OCI-LY7 (cell line): ENCODE results near the gene ZC3H4. TPM values are rescaled to one million over a fixed set of nuclear protein-coding genes. Genes with fewer than 3 reads are reported as not detected.

ENCODE experiments used
- BruUV-seq: library from RNA; stranded (reverse); fragments of 400-500 nt; replicated peaks from 2 replicates; lab custom pipeline; 2021; lab: Mats Ljungman, UMichigan
- CTCF ChIA-PET: fragments of 300-600 bp; sonication (Branson Sonifier 250); formaldehyde crosslinking; loops from one replicate; lab custom pipeline; 2022; ENCODE audit warnings: antibody characterized with exemption; ENCODE audit not compliant: unreplicated experiment; lab: Charles Lee
- POLR2A ChIA-PET: fragments of 300-600 bp; sonication (Branson Sonifier 250); formaldehyde crosslinking; loops from one replicate; lab custom pipeline; 2022; ENCODE audit warnings: antibody characterized with exemption; lab: Charles Lee
- DNase-seq: peaks from one replicate; pipeline ENCODE4 v3.0.0-alpha.2; 2015; ENCODE audit warnings: low spot score
- H2AFZ ChIP-seq: fragments of 200-600 bp; sonication (generic), shearing (Covaris generic); 2 replicates; pipeline ENCODE4 v1.6.1; 2014; ENCODE audit warnings: mild to moderate bottlenecking, antibody characterized with exemption, low read length, moderate library complexity
- H3K27ac ChIP-seq: fragments of 200-600 bp; sonication (generic); 2 replicates; pipeline ENCODE4 v1.5.1; 2014; ENCODE audit warnings: mixed run types, low read depth, mild to moderate bottlenecking, moderate library complexity, low read length, inconsistent platforms; ENCODE audit not compliant: poor library complexity, severe bottlenecking
- H3K36me3 ChIP-seq: fragments of 200-600 bp; sonication (generic); 2 replicates; pipeline ENCODE4 v1.6.1; 2014; ENCODE audit warnings: mild to moderate bottlenecking, antibody characterized with exemption, low read length, moderate library complexity, mixed read lengths; ENCODE audit not compliant: insufficient read depth
- H3K4me1 ChIP-seq: fragments of 200-600 bp; sonication (generic); 2 replicates; pipeline ENCODE4 v1.5.1; 2014; ENCODE audit warnings: mild to moderate bottlenecking, low read length; ENCODE audit not compliant: insufficient read depth, poor library complexity, severe bottlenecking
- H3K4me2 ChIP-seq: fragments of 200-600 bp; sonication (generic); 2 replicates; pipeline ENCODE4 v1.6.1; 2014; ENCODE audit warnings: mild to moderate bottlenecking, low read length
- H3K4me3 ChIP-seq: fragments of 200-600 bp; sonication (generic); 2 replicates; pipeline ENCODE4 v1.5.1; 2014; ENCODE audit warnings: mild to moderate bottlenecking, low read depth, low read length; ENCODE audit not compliant: poor library complexity, severe bottlenecking
- H3K79me2 ChIP-seq: fragments of 200-600 bp; sonication (generic); 2 replicates; pipeline ENCODE4 v1.6.1; 2016; ENCODE audit warnings: low read depth, mild to moderate bottlenecking, low read length, moderate library complexity, mixed read lengths; ENCODE audit not compliant: insufficient read depth
- H3K9me2 ChIP-seq: fragments of 200-600 bp; sonication (generic); 2 replicates; pipeline ENCODE4 v1.6.1; 2016; ENCODE audit warnings: mild to moderate bottlenecking, low read length, mixed read lengths; ENCODE audit not compliant: insufficient read depth
- H3K9me3 ChIP-seq: fragments of 200-600 bp; sonication (generic); 2 replicates; pipeline ENCODE4 v1.6.1; 2014; ENCODE audit warnings: mild to moderate bottlenecking, mixed run types, low read length, mixed read lengths
- H4K20me1 ChIP-seq: fragments of 200-600 bp; sonication (generic); 2 replicates; pipeline ENCODE4 v1.6.1; 2014; ENCODE audit warnings: mild to moderate bottlenecking, antibody characterized with exemption, low read length, moderate library complexity, mixed read lengths; ENCODE audit not compliant: insufficient read depth
- CTCF ChIP-seq: fragments of 200-600 bp; sonication (generic); conservative IDR thresholded peaks from 2 replicates; pipeline ENCODE4 v1.5.1; 2014; ENCODE audit warnings: mild to moderate bottlenecking, antibody characterized with exemption, low read length, moderate library complexity, mixed read lengths
- EZH2phosphoT487 ChIP-seq: fragments of 200-600 bp; sonication (generic); IDR thresholded peaks from 2 replicates; pipeline ENCODE4 v1.6.1; 2018; ENCODE audit warnings: low read depth, borderline replicate concordance, mild to moderate bottlenecking, mixed run types, antibody characterized with exemption, low read length, moderate library complexity, mixed read lengths
- intact Hi-C: fragments of 100-400 bp; cut with micrococcal nuclease; formaldehyde crosslinking; loops from one replicate; pipeline ENCODE4 v1.10.0; 2022; ENCODE audit not compliant: unreplicated experiment
- total RNA-seq, 2 experiments: library from RNA; depleted of rRNA in 1 of 2; stranded (reverse); fragments of >200 nt in 1 of 2; shearing (Covaris generic) in 1 of 2; gene quantifications; 2 replicates each; pipeline ENCODE4 v1.2.3, GENCODE V29; 2014 to 2022

The ZC3H4 gene
- total RNA-seq, 2 experiments from 2014 or later, result 23.0 to 76.8 TPM

- POLR2A ChIA-PET, result no interaction called here
- BruUV-seq, result no TSS peak
- intact Hi-C loops, result loop anchor here (5.0 kb wide), 1 partner anchor 36 kb away; the partner anchor contains the start of gene ZC3H4
- Histone ChIP-seq H2AFZ (no peak overlapping the region), H3K9me3 (no peaks in the 10 kb centered on the region), H3K27ac (no peak overlapping the region), H3K9me2 (no peaks in the 10 kb centered on the region), H3K4me1 (no peaks in the 10 kb centered on the region), H3K4me2 (no peak overlapping the region), H3K4me3 (no peak overlapping the region), H3K36me3 (peaks cover 95% of the 10 kb centered on the region), H3K79me2 (no peaks in the 10 kb centered on the region), H4K20me1 (no peaks in the 10 kb centered on the region)
- TF ChIP-seq CTCF (no peak), EZH2phosphoT487 (no peak)
- CTCF ChIA-PET, result no interaction called here
- DNase-seq, result no peak
These were observed 37.6 kb downstream of the ZC3H4 start for GRCh38 chr19:47075941-47076340.

- Histone ChIP-seq H4K20me1 (no peaks in the 10 kb centered on the region), H3K79me2 (no peaks in the 10 kb centered on the region), H3K36me3 (peaks cover 95% of the 10 kb centered on the region), H3K9me3 (no peaks in the 10 kb centered on the region), H3K4me1 (no peaks in the 10 kb centered on the region), H3K27ac (no peak overlapping the region), H3K4me2 (no peak overlapping the region), H3K4me3 (no peak overlapping the region), H2AFZ (no peak overlapping the region), H3K9me2 (no peaks in the 10 kb centered on the region)
- intact Hi-C loops, result loop anchor here (5.0 kb wide), 1 partner anchor 37 kb away; the partner anchor contains the start of gene ZC3H4
- BruUV-seq, result no TSS peak
- CTCF ChIA-PET, result no interaction called here
- DNase-seq, result no peak
- TF ChIP-seq EZH2phosphoT487 (no peak), CTCF (no peak)
- POLR2A ChIA-PET, result no interaction called here
These were observed 38.3 kb downstream of the ZC3H4 start for GRCh38 chr19:47075179-47075810.

GRCh38 chr19:47074621-47075020 is 39.0 kb downstream of the ZC3H4 start:
- no peaks in the 10 kb centered on the region for H3K79me2 ChIP-seq
- ChIA-PET CTCF (no interaction called here), POLR2A (no interaction called here)
- H3K27ac ChIP-seq, result no peak overlapping the region
- no peaks in the 10 kb centered on the region for H3K9me3 ChIP-seq
- no peaks in the 10 kb centered on the region for H4K20me1 ChIP-seq
- DNase-seq, result no peak
- peaks cover 95% of the 10 kb centered on the region for H3K36me3 ChIP-seq
- no peak overlapping the region for H2AFZ ChIP-seq
- no peak overlapping the region for H3K4me3 ChIP-seq
- H3K4me1 ChIP-seq, result no peaks in the 10 kb centered on the region
- no peaks in the 10 kb centered on the region for H3K9me2 ChIP-seq
- intact Hi-C loops, result loop anchor here (5.0 kb wide), 1 partner anchor 38 kb away; the partner anchor contains the start of gene ZC3H4
- TF ChIP-seq EZH2phosphoT487 (no peak), CTCF (no peak)
- no TSS peak for BruUV-seq
- no peak overlapping the region for H3K4me2 ChIP-seq
